ENCODE measurements around the gene MDP1.

- TF ChIP-seq, protein P1, sequence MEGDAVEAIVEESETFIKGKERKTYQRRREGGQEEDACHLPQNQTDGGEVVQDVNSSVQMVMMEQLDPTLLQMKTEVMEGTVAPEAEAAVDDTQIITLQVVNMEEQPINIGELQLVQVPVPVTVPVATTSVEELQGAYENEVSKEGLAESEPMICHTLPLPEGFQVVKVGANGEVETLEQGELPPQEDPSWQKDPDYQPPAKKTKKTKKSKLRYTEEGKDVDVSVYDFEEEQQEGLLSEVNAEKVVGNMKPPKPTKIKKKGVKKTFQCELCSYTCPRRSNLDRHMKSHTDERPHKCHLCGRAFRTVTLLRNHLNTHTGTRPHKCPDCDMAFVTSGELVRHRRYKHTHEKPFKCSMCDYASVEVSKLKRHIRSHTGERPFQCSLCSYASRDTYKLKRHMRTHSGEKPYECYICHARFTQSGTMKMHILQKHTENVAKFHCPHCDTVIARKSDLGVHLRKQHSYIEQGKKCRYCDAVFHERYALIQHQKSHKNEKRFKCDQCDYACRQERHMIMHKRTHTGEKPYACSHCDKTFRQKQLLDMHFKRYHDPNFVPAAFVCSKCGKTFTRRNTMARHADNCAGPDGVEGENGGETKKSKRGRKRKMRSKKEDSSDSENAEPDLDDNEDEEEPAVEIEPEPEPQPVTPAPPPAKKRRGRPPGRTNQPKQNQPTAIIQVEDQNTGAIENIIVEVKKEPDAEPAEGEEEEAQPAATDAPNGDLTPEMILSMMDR (IDR thresholded peaks at IDR 0.05 in 4 of 5, conservative IDR thresholded peaks at IDR 0.05 in 1 of 5), result no peak
- no peak for TF ChIP-seq POLR2A (IDR thresholded peaks at IDR 0.05)
Measured at GRCh38 chr14:24247422-24247821, 31.6 kb upstream of the MDP1 start.

Measured in gastrocnemius medialis (tissue), 4 donors.